Right lobe of liver (tissue), 6 donors: Measurements from ENCODE around the gene CTNNBIP1. TPM values are rescaled to one million over a fixed set of nuclear protein-coding genes. Genes with fewer than 3 reads are reported as not detected.

ENCODE experiments used
- ATAC-seq, 4 donors: fragments of 200-7000 bp; cut with Tn5 transposase; one replicate each; pipeline ENCODE4 v1.9.1; 2020; ENCODE audit warnings: mild to moderate bottlenecking in 4 of 4, moderate library complexity in 4 of 4
- DNase-seq, 3 donors: peaks; one replicate each; pipeline ENCODE4 v3.0.0-alpha.2; 2020
- H3K27ac ChIP-seq, 3 donors: fragments of 200-600 bp; one replicate each; pipeline ENCODE4 v1.8.0; 2022
- H3K27me3 ChIP-seq, 2 donors: fragments of 200-600 bp; one replicate each; pipeline ENCODE4 v1.8.0; 2022
- H3K36me3 ChIP-seq, 4 donors: fragments of 200-600 bp; sonication (generic) in 1 of 4; one replicate each; pipeline versions ENCODE4 v1.5.1 to v1.8.0; 2017 to 2022; ENCODE audit warnings: control low read depth in 1 of 4
- H3K4me1 ChIP-seq, 4 donors: fragments of 200-600 bp; sonication (generic) in 1 of 4; one replicate each; pipeline versions ENCODE4 v1.5.1 to v1.8.0; 2017 to 2022; ENCODE audit warnings: control low read depth in 1 of 4
- H3K4me3 ChIP-seq, 3 donors: fragments of 200-600 bp; one replicate each; pipeline ENCODE4 v1.8.0; 2022
- H3K9me3 ChIP-seq, 4 donors: fragments of 200-600 bp; sonication (generic) in 1 of 4; one replicate each; pipeline versions ENCODE4 v1.5.1 to v1.8.0; 2017 to 2022; ENCODE audit warnings: control low read depth in 1 of 4
- POLR2A ChIP-seq: fragments of 450-650 bp; IDR thresholded peaks from one replicate; pipeline ENCODE4 v1.6.1; 2017; ENCODE audit warnings: antibody characterized with exemption, mild to moderate bottlenecking
- WGBS: methylation state at CpG from one replicate; pipeline ENCODE4 v1.1.6; 2018; ENCODE audit warnings: low coverage, low lambda C conversion rate; ENCODE audit not compliant: insufficient coverage; ENCODE audit errors: missing lambda C conversion rate; 5-methylcytosine and 5-hydroxymethylcytosine counted together
- intact Hi-C, 2 donors: fragments of 100-400 bp; cut with DNase I; formaldehyde crosslinking; loops; one replicate each; pipeline versions ENCODE4 v1.11.2 to v1.14.1; 2022
- total RNA-seq, 6 experiments: library from RNA; depleted of rRNA in 2 of 6; stranded (reverse); fragments of >200 nt in 2 of 6; fragmentation: NEBNext Ultra II Directional in 3 of 6; extraction: Animal tissue kit (Norgen Biotek cat#: 25700) in 3 of 6; gene quantifications; one replicate each; pipeline versions ENCODE4 v1.1.0 to v1.2.4, GENCODE V29; 2016 to 2023
- TF ChIP-seq, protein P1 (sequence below), 4 donors: fragments of 200-600 bp in 3 of 4; fragments of 450-650 bp in 1 of 4; IDR thresholded peaks; one replicate each; pipeline versions ENCODE4 v1.5.1 to v1.8.0; 2016 to 2022; ENCODE audit warnings: antibody characterized with exemption in 4 of 4, mild to moderate bottlenecking in 2 of 4
- donor health status: DM: no; HTN: yes; CAD: no.
- donor health status: DM: no; HTN: no; CAD: no.
- donor health status: DM: no; HTN: no; CAD: no.
- donor health status: DM: no; HTN: yes; CAD: no.
- donor health status: DM: no; HTN: yes; CAD: no.

The CTNNBIP1 gene
- total RNA-seq, 6 experiments from 2014 or later = 8.0 to 19.2 (median 10.0) TPM

DNA sequence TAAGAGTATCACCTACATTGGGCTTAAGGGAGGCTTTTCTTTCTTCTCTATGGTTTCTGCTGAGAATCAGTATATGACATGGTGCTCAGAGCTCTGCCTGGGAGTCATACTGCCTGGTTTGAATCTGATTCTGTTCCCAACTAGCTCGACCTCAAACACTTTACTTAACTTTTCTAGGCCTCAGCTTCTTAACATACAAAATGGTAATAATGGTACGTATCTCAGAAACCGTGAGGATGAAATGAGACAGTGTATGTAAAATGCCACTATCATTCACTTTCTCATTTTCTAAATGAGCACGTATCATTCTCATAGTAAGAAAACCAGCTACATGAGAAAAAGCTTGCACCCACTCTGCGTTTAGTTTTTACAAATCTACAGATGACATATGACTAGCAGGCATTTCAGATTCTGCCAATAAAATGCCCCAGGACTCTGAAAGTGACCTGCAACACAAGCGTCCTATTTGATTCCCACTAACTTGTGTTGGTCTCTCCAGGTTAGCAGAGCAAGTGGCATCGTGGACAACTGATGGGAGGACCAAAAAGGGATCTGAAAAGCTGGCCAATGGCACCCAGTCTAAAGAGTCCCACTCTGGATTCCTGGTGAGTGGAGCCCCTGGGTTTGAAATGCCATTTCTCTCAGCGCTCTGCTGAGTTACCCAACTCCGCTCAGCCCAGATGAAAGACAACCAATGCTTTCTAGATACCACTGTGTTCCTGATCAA lies 6.1 kb downstream of the CTNNBIP1 start:
- 77% methylated on average over 7 of the region's 9 CpGs for WGBS
- DNase-seq (no peak), ATAC-seq (no peak)
- peaks cover 0 to 32% (median 15%) of the 10 kb centered on the region in 4 donors for H3K4me1 ChIP-seq
- H3K27me3 ChIP-seq = no peaks in the 10 kb centered on the region
- no peak overlapping the region for H3K27ac ChIP-seq
- intact Hi-C loops = no loop called here
- TF ChIP-seq, protein P1, sequence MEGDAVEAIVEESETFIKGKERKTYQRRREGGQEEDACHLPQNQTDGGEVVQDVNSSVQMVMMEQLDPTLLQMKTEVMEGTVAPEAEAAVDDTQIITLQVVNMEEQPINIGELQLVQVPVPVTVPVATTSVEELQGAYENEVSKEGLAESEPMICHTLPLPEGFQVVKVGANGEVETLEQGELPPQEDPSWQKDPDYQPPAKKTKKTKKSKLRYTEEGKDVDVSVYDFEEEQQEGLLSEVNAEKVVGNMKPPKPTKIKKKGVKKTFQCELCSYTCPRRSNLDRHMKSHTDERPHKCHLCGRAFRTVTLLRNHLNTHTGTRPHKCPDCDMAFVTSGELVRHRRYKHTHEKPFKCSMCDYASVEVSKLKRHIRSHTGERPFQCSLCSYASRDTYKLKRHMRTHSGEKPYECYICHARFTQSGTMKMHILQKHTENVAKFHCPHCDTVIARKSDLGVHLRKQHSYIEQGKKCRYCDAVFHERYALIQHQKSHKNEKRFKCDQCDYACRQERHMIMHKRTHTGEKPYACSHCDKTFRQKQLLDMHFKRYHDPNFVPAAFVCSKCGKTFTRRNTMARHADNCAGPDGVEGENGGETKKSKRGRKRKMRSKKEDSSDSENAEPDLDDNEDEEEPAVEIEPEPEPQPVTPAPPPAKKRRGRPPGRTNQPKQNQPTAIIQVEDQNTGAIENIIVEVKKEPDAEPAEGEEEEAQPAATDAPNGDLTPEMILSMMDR (IDR thresholded peaks at IDR 0.05) = no peak
- TF ChIP-seq POLR2A = no peak
- no peaks in the 10 kb centered on the region for H3K36me3 ChIP-seq
- no peak overlapping the region for H3K4me3 ChIP-seq
- no peaks in the 10 kb centered on the region for H3K9me3 ChIP-seq

DNA sequence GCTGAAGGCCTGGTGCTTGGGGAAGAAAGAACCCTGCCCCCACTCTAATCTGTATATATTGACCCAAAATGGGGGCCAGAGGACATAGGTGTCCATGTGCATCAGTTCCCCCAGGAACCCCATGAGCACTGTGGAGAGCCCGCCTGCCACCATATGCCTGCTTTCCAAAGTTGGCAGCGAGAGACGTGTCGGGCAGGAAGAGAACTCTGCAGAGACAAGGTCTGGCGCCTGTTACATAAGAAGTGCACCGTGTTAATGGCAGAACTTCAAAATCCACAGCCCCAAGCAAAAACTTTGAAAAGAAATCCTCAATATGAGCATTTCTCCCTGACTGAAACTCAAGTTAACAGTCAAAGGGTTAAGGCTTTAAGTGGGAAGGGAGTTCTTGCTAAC lies 8.0 kb downstream of the CTNNBIP1 start:
- TF ChIP-seq, protein P1 (IDR thresholded peaks at IDR 0.05) = no peak
- no peak for TF ChIP-seq POLR2A
- Histone ChIP-seq H3K4me1 (peaks cover 0 to 30% (median 14%) of the 10 kb centered on the region in 4 donors), H3K36me3 (no peaks in the 10 kb centered on the region), H3K27ac (peak overlapping the region in 1 of 3 donors; percentile 45), H3K9me3 (no peaks in the 10 kb centered on the region), H3K27me3 (no peaks in the 10 kb centered on the region), H3K4me3 (no peak overlapping the region)
- 62% methylated on average over 6 of the region's 6 CpGs for WGBS
- no peak for DNase-seq
- ATAC-seq = peak in 2 of 4 donors; percentile 11 to 31
- intact Hi-C loops = no loop called here

GRCh38 chr1:9901148-9902059 lies 8.7 kb downstream of the CTNNBIP1 start:
- Histone ChIP-seq H3K4me3 (peak overlapping the region in 2 of 3 donors; percentile 36 to 43), H3K4me1 (peaks cover 0 to 30% (median 14%) of the 10 kb centered on the region in 4 donors), H3K9me3 (no peaks in the 10 kb centered on the region), H3K27me3 (no peaks in the 10 kb centered on the region), H3K36me3 (no peaks in the 10 kb centered on the region), H3K27ac (peak overlapping the region; percentile 20 to 73 (median 65))
- peak; percentile 17 to 75 (median 62) for ATAC-seq
- DNase-seq = peak in 2 of 3 donors; percentile 63 to 78
- intact Hi-C loops = no loop called here
- 20% methylated on average over 1 of the region's 9 CpGs for WGBS
- no peak for TF ChIP-seq POLR2A
- TF ChIP-seq, protein P1 (IDR thresholded peaks at IDR 0.05) = no peak

- H3K27me3 ChIP-seq = no peaks in the 10 kb centered on the region
- H3K9me3 ChIP-seq = no peaks in the 10 kb centered on the region
- intact Hi-C loops = no loop called here
- peak; percentile 75 to 91 (median 90) for DNase-seq
- H3K4me1 ChIP-seq = peaks cover 0 to 30% (median 14%) of the 10 kb centered on the region in 4 donors
- peak overlapping the region; percentile 20 to 73 (median 65) for H3K27ac ChIP-seq
- TF ChIP-seq, protein P1 (IDR thresholded peaks at IDR 0.05) = peak in 2 of 4 donors; percentile 6 to 17
- peak; percentile 47 for TF ChIP-seq POLR2A
- no peaks in the 10 kb centered on the region for H3K36me3 ChIP-seq
- WGBS = 45% methylated on average over 12 of the region's 18 CpGs
- peak overlapping the region; percentile 6 to 43 (median 36) for H3K4me3 ChIP-seq
- ATAC-seq = peak; percentile 94 to 99 (median 98)
Observed at GRCh38 chr1:9900142-9901043, 9.7 kb downstream of the CTNNBIP1 start.
